Fibroblast of lung (primary cell): ENCODE measurements around the gene UGT1A5. TPM values are rescaled to one million over a fixed set of nuclear protein-coding genes. Genes with fewer than 3 reads are reported as not detected.

Experiments used
- DNase-seq, 2 donors: peaks; one replicate each; pipeline versions ENCODE4 v3.0.0 to v3.0.0-alpha.2; 2010; ENCODE audit warnings: low read depth in 2 of 2
- H2AFZ ChIP-seq: 2 replicates; pipeline ENCODE4 v1.5.1; 2012; ENCODE audit warnings: low read length, control low read depth, inconsistent platforms
- H3K27ac ChIP-seq: 2 replicates; pipeline ENCODE4 v1.5.1; 2011; ENCODE audit warnings: low read length, control low read depth; ENCODE audit not compliant: insufficient read depth
- H3K27me3 ChIP-seq: 2 replicates; pipeline ENCODE4 v1.5.1; 2011; ENCODE audit warnings: mild to moderate bottlenecking, low read length; ENCODE audit not compliant: control insufficient read depth, insufficient read depth
- H3K36me3 ChIP-seq: 2 replicates; pipeline ENCODE4 v1.5.1; 2011; ENCODE audit warnings: low read length; ENCODE audit not compliant: control insufficient read depth, insufficient read depth
- H3K4me1 ChIP-seq: 2 replicates; pipeline ENCODE4 v1.5.1; 2011; ENCODE audit warnings: low read length; ENCODE audit not compliant: control insufficient read depth, insufficient read depth; ENCODE audit errors: extremely low read depth
- H3K4me2 ChIP-seq: 2 replicates; pipeline ENCODE4 v1.5.1; 2011; ENCODE audit warnings: low read length, control low read depth; ENCODE audit not compliant: insufficient read depth; ENCODE audit errors: extremely low read depth
- H3K4me3 ChIP-seq, 4 experiments: fragments of 200-600 bp in 1 of 4; sonication (generic) in 1 of 4; replicated peaks in 1 of 4; 2 replicates each; pipeline ENCODE4 v1.5.1; 2011 to 2016; ENCODE audit warnings: low read length in 4 of 4, low read depth in 3 of 4, mild to moderate bottlenecking in 3 of 4, control low read depth in 2 of 4, inconsistent platforms in 1 of 4, mixed read lengths in 1 of 4; ENCODE audit not compliant: insufficient read depth in 1 of 4; ENCODE audit errors: control extremely low read depth in 1 of 4
- H3K79me2 ChIP-seq: 2 replicates; pipeline ENCODE4 v1.5.1; 2012; ENCODE audit warnings: mild to moderate bottlenecking, low read length, inconsistent platforms; ENCODE audit not compliant: control insufficient read depth, insufficient read depth
- H3K9ac ChIP-seq: 2 replicates; pipeline ENCODE4 v1.5.1; 2011; ENCODE audit warnings: mild to moderate bottlenecking, low read length, control low read depth; ENCODE audit not compliant: insufficient read depth
- H3K9me3 ChIP-seq: 2 replicates; pipeline ENCODE4 v1.5.1; 2012; ENCODE audit warnings: low read depth, low read length; ENCODE audit not compliant: control insufficient read depth, insufficient read depth
- H4K20me1 ChIP-seq: 2 replicates; pipeline ENCODE4 v1.5.1; 2011; ENCODE audit warnings: low read length; ENCODE audit not compliant: control insufficient read depth, insufficient read depth; ENCODE audit errors: extremely low read depth
- EZH2 ChIP-seq: IDR thresholded peaks from 2 replicates; pipeline ENCODE4 v1.5.1; 2012; ENCODE audit warnings: low read length, control low read depth, mild to moderate bottlenecking; ENCODE audit errors: missing control alignments
- polyA plus RNA-seq, 2 donors: library from polyadenylated mRNA; depleted of rRNA in 1 of 2; stranded (reverse) in 1 of 2; unstranded in 1 of 2; fragments of >200 nt; gene quantifications; 2 replicates each; pipeline ENCODE4 v1.2.1, GENCODE V29; 2011 to 2012; ENCODE audit warnings: missing spikeins in 1 of 2
- total RNA-seq: library from RNA; depleted of rRNA; stranded (reverse); fragments of >200 nt; gene quantifications from 2 replicates; pipeline ENCODE4 v1.2.1, GENCODE V29; 2014
- TF ChIP-seq, protein P1 (sequence below), 2 donors: IDR thresholded peaks in 1 of 2; conservative IDR thresholded peaks in 1 of 2; 1 replicate in 1 of 2; 2 replicates in 1 of 2; pipeline ENCODE4 v1.5.1; 2011 to 2012; ENCODE audit warnings: low read length in 2 of 2, control low read depth in 1 of 2, inconsistent platforms in 1 of 2, low read depth in 1 of 2, mild to moderate bottlenecking in 1 of 2

Gene UGT1A5
- total and polyA plus RNA-seq, 2 donors (not counting 1 experiment from before 2014, with no cell fraction given): not detected

- no peak for DNase-seq
- Histone ChIP-seq H3K4me1 (no peaks in the 10 kb centered on the region), H3K27me3 (peaks cover 4% of the 10 kb centered on the region), H3K27ac (no peak overlapping the region), H2AFZ (no peak overlapping the region), H3K36me3 (no peaks in the 10 kb centered on the region), H3K79me2 (no peaks in the 10 kb centered on the region), H4K20me1 (no peaks in the 10 kb centered on the region), H3K9me3 (no peaks in the 10 kb centered on the region), H3K4me2 (no peak overlapping the region), H3K9ac (no peak overlapping the region), H3K4me3 (no peak overlapping the region)
- TF ChIP-seq, protein P1, sequence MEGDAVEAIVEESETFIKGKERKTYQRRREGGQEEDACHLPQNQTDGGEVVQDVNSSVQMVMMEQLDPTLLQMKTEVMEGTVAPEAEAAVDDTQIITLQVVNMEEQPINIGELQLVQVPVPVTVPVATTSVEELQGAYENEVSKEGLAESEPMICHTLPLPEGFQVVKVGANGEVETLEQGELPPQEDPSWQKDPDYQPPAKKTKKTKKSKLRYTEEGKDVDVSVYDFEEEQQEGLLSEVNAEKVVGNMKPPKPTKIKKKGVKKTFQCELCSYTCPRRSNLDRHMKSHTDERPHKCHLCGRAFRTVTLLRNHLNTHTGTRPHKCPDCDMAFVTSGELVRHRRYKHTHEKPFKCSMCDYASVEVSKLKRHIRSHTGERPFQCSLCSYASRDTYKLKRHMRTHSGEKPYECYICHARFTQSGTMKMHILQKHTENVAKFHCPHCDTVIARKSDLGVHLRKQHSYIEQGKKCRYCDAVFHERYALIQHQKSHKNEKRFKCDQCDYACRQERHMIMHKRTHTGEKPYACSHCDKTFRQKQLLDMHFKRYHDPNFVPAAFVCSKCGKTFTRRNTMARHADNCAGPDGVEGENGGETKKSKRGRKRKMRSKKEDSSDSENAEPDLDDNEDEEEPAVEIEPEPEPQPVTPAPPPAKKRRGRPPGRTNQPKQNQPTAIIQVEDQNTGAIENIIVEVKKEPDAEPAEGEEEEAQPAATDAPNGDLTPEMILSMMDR (conservative IDR thresholded peaks at IDR 0.05 in 1 of 2, IDR thresholded peaks at IDR 0.05 in 1 of 2; ENCODE audit: low read depth in 1 of 2, low read length in 2 of 2): no peak
- TF ChIP-seq EZH2: no peak
Observed at GRCh38 chr2:233819884-233820773, 107.4 kb downstream of the UGT1A5 start.

DNA sequence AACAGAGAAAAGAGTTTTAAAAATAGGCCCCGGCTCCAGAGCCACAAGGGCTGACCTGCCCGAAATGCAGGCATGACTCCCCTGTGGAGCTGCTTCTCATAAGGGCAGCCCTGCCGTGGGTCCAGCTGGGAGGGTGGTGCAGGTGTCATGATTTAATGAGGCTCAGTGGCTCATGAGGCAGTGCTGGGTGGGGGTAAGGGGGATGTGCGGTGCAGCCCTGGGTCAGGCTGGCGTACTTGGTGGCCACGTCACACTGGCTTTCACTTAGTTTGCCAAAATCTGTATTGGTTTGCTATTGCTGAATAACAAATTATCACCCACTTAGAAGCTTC lies 108.0 kb downstream of the UGT1A5 start:
- no peak overlapping the region for H3K27ac ChIP-seq
- H3K27me3 ChIP-seq: peaks cover 4% of the 10 kb centered on the region
- no peak overlapping the region for H2AFZ ChIP-seq
- no peaks in the 10 kb centered on the region for H3K9me3 ChIP-seq
- H3K9ac ChIP-seq: no peak overlapping the region
- TF ChIP-seq EZH2: no peak
- TF ChIP-seq, protein P1 (conservative IDR thresholded peaks at IDR 0.05 in 1 of 2, IDR thresholded peaks at IDR 0.05 in 1 of 2; ENCODE audit: low read depth in 1 of 2, low read length in 2 of 2): no peak
- H3K79me2 ChIP-seq: no peaks in the 10 kb centered on the region
- H3K4me1 ChIP-seq: no peaks in the 10 kb centered on the region
- no peak overlapping the region for H3K4me2 ChIP-seq
- H4K20me1 ChIP-seq: no peaks in the 10 kb centered on the region
- no peaks in the 10 kb centered on the region for H3K36me3 ChIP-seq
- DNase-seq: no peak
- no peak overlapping the region for H3K4me3 ChIP-seq

GRCh38 chr2:233821196-233821595 lies 108.5 kb downstream of the UGT1A5 start:
- no peak for DNase-seq

More at GRCh38 chr2:233821196-233821595, 108.5 kb downstream of the UGT1A5 start:
- H3K27ac ChIP-seq: no peak overlapping the region
- peaks cover 4% of the 10 kb centered on the region for H3K27me3 ChIP-seq
- H3K4me3 ChIP-seq: no peak overlapping the region
- no peak overlapping the region for H3K9ac ChIP-seq
- H3K9me3 ChIP-seq: no peaks in the 10 kb centered on the region
- TF ChIP-seq EZH2: no peak
- TF ChIP-seq, protein P1 (conservative IDR thresholded peaks at IDR 0.05 in 1 of 2, IDR thresholded peaks at IDR 0.05 in 1 of 2; ENCODE audit: low read depth in 1 of 2, low read length in 2 of 2): no peak
- no peaks in the 10 kb centered on the region for H3K79me2 ChIP-seq
- no peaks in the 10 kb centered on the region for H3K4me1 ChIP-seq
- no peaks in the 10 kb centered on the region for H3K36me3 ChIP-seq
- no peak overlapping the region for H2AFZ ChIP-seq
- H3K4me2 ChIP-seq: no peak overlapping the region
- H4K20me1 ChIP-seq: no peaks in the 10 kb centered on the region
